UCSD-AML1 (cell line): ENCODE results near the gene CNTNAP5.

Experiments
- DNase-seq: peaks from one replicate; lab custom pipeline; 2025; ENCODE audit not compliant: unreplicated experiment; lab: John Stamatoyannopoulos, UW

Gene CNTNAP5

DNA sequence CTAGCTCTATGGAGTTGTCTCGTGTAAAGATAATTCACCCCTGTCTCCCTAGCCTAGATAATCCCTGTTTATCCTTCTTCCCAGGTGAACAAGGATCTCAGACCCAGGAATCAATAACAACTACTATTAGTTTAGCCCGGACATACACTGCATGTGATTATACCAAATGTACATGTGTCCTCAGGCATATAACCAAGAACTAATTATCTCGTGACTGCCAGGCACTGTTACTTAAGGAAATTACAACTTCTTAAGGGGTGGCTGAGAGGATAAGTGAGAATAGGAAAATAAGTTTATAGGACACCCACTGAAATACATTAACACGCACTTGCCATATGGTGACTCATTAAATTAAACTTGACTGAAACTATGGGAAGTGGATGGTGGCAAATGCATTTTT, 126.6 kb downstream of the CNTNAP5 start:
- DNase-seq = no peak

DNA sequence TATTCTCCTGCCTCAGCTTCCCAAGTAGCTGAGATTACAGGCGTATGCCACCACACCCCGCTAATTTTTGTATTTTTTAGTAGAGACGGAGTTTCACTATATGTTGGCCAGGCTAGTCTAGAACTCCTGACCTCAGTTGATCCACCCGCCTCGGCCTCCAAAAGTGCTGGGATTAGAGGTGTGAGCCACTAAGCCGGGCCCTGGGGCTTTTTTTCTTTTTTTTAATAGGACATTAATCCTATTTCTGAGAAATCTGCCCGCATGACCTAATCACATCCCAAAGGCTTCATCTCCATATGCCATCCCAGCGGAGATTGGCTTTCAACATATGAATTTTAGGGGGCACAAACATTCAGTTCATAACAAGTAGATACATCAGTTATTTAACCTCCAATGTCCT, 128.6 kb downstream of the CNTNAP5 start:
- no peak for DNase-seq

DNA sequence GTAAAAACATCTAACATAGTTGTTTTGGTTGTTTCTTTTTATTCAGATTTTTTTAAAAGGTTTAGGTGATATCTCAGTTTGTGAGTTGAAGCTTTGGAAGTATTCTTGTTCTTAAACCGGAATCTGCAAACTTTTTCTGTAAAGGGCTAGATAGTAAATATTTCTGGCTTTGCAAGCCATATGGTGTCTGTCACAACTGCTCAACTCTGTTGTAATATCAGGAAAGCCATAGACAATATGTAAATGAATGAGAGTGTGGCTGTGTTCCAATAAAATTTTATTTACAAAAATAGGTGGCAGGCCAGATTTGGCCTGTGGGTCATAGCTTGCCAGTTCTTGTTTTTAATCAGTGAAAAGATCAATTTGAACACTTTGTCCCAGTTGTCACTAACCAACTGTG, 134.1 kb downstream of the CNTNAP5 start:
- no peak for DNase-seq

DNA sequence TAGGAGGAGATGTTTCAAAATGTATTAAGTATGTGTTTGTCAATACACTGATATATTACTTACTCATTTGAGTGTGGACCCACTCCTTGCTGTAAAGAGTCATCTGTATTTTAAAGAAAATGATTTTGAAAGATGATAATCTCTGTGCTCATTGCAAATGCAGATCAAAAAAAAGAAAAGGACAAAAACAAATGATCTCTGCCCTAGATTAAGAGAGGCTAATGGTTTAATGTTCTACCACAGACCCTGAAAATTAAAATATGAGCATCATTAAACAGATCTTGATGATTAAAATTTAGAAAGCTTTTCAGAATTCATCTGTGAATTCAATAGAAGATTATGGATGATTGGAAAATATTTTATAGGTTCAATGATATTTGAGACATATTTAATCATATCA, 136.5 kb downstream of the CNTNAP5 start:
- DNase-seq = no peak

DNA sequence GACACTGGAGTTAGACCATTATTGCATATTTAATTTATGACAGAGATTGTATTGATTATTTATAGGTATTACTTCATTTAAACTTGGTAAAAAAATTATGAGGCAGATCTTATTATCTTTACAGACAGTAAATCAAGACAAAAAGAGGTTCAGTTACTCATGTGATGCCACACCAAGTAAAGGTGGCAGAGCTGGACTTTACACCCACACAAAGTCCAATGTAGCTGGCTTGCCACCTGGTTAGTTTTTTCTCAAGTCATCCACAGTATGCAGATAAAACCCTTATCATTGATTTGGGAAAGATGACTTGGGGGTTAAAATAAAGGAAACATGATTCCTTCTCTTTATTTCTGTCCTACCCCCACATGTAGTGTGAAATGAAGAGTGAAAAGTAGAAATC, 137.2 kb downstream of the CNTNAP5 start:
- DNase-seq = no peak

DNA sequence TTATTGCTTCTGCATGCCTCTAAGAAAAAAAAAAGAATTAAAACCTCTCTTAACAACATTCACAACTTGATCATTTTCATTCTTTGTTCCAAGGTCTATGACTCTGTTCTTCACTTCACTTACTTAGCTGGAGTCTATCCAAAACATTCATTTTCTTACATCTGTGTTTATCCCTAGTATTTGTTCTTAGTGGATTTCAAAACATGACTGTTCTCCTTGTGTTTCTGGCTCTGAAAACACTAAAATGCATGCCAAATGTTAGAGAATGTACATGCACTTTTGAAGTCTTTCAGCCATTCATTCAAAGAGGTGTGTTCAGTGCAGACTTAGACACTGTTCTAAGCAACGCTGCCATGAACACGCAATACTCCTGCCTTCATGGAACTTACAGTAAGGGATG, 138.8 kb downstream of the CNTNAP5 start:
- DNase-seq = no peak

DNA sequence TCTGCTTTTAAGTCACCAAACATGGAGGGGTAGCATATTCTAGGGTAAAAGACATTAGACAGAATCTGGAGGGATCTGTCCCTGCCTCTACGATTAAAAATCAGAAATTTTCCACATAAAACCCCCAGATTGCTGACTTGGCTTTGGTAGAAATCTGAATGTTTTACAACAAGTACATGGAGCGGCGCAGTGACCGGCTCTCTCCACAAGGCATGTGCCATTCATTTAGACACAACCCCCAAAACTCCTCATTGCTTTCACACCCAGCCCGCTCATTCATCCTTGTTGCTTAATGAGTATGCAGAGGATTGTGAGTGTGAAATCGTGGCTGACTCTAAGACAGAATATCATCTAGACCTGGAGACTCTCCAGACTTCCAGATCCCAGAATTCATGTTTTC, 140.6 kb downstream of the CNTNAP5 start:
- no peak for DNase-seq

DNA sequence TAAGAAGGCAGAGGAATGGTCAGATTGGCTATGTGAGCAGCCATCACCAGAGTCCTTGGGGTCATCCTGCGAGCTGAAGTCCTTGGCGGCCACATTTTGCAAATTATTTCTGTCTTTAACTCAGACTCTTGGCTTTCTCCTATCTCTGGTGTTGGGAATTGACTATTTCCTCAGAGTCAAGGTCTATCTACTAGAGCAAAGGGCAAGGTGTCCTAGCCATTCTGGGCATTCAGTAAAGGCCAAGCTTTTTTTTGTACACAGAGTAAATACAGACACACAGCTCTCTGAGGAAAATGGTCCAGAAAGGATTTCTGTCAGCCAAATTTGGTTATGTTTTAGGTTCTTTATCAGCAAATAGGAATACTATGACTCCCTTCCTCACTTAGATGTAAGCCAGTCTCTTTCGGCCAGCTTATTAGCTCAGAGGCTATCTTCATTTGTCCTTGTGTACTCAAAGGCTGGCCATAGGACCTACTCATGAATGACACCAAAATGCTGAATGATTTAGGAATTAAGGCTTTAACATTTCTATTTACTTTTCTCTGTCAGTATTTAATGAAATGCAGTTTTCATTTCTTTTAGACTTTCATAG, 146.5 kb downstream of the CNTNAP5 start:
- no peak for DNase-seq

DNA sequence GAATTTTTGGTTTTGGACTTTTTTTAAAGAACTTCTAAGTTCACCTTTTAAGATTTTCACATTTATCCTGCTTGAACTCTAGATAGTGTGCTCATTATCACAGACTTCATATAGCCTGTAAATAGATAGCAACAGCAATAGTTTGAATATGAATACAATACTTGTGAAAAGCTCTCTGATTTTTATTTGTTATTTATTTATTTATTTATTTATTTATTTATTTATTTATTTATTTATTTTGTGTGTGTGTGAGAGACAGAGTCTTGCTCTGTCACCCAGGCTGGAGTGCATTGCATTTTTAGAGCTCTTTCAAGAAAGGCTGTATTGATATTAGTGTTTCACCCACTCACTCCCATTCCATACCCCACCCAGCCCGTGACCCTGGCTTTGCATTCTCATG, 153.6 kb downstream of the CNTNAP5 start:
- DNase-seq = no peak

DNA sequence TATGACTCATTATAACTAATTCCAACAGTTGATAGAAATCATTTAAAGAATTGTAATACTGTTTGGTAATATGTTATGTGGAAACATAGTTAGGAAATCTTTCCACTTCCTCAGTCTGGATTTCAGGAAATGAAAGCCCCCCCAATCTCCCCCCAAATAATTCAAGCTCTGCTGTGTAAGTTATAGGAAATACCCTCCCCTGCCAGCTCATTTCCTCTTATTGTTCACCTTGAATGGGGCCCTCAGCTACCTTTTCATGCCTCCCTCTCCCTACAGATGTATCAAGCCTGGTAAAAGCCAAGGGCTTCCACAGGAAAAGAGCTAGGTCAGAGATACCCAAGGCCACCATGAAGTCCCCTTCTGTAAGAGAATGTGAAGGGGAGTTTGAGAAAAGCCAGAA, 155.5 kb downstream of the CNTNAP5 start:
- DNase-seq = no peak

DNA sequence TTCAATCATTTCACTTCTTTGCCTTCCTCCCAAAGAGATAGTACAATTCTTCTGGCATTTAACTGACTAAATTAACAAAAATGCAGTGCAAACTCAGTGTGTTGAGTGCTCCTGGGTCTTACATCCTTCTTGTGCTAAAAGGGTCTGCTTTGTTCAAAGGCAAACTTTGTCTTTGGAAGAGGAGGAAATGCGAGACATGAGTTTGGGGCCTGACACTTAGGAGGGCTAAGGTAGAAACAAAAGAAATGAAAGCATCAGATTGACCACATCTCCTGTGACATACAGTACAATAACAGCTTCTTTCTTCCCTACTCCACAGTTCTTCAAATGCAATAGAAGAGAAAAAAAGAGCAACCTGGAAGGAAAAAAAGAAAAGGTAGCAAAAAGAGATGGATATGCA, 161.7 kb downstream of the CNTNAP5 start:
- DNase-seq = no peak

DNA sequence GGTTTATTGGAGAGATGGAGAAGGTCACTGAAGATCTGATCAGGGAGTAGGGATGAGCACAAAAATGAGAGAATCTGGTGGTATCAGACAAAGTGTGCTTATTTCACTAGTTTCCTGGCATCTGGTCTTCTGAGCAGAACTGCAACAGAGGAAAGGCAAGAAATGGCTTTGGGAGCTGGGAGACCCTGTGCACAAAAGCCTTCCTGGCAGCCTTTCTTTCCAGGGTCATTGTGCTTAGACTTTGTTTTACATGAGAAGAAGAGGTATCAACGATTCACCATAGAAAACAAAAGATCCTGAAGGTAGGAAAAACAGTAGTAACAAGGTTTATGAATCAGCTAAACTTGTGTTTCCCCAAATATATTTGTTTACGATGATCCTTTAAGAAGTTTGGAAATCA, 162.9 kb downstream of the CNTNAP5 start:
- DNase-seq = no peak

DNA sequence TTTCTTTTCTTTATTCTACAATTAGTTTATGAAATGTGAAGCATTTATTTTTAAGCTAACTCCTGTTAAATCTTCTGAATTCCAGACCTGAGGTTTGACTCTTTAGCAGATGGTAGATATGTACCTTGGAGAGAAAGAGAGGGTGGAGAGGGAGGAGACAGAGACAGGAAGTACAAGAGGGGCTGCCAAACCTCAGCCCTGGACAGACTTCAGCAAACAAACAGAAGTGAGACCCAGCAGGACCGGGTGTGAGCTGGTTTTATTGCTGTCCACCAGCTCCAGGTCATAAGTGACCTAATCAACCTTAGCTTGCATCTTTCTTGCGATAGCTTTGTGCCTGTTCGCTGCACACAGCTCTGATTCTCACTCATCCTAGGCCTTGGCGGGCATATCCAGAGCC, 168.6 kb downstream of the CNTNAP5 start:
- DNase-seq = no peak

DNA sequence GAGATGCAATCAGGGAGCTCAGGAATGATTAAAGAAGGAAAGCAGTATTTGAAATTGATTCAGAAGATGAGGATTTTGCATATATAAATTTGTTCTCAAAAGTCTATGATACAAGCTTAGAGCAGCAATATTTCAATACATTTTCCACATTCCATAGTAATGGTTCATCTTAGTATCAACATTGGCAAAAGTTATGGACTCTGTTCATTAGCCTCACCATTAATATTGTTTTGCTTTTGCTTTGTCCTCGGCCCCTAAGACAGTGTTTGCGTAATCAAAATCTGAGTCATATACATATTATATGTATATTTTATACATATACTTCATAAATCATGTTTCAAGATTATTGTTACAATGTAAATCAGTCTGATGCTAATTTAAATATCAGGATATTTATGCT, 176.6 kb downstream of the CNTNAP5 start:
- no peak for DNase-seq

DNA sequence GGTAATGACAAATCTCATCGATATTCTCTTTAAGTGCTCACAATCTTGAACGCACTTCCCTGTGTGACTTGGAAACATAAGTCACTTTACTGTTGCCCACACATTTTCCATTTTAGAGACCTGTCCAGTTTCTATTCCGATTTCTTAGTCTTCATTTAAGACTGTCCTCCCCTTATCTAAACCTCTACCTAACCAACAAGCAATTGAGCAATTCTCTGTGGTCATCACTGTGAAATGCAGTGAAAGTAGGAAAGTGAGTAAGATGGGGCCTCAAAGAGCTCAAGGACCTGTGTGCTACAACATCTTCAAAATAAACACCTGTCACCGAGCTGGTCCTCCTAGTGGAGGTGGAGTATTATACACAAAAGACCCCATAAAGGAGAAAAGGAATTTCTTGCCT, 184.4 kb downstream of the CNTNAP5 start:
- no peak for DNase-seq

DNA sequence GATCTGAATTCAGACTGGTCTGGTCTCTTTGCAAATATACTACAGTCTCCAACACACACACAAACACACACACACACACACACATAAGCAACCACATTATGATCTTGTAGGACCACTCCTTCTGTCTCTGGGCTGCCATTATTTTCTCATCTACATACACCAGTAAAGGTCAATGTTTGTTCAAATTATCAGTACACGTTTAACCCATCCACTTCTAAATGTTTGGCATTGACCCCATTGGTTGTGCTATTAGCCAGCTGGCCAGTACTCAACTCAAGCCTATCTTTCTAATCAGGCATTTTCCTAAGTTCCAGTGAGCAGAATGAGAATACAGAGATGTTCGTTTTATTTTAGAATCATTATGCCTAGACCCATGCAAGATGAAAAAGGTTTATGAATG, 186.4 kb downstream of the CNTNAP5 start:
- no peak for DNase-seq

DNA sequence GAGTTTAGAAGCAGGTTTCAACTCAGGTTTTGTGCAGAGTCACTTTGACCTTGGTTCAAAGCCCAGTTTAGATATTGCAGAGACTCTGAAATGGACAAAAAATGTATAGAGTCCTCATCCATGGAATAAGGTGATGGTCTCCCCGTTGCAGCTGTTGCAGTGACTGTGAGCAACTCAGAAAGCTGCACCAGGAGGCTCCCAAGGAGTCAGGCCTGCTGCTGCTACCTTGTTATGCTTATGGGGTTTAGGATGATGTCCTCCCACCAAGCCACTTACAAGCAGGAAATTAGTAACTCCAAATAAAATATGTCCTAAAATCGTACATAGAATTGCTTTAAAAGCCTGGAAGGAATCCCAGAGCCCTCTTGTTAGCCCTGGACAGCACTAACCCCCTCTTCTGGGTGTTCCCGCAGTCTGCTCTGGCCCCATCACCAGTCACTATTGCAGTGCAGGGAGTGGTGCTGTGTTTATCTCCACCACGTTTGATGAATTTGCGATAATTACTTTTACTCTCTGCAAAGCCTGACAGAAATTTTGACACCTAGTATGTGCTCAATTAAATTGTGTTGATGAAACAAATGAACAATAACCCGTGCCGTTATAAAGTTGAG, 189.0 kb downstream of the CNTNAP5 start:
- DNase-seq = no peak

DNA sequence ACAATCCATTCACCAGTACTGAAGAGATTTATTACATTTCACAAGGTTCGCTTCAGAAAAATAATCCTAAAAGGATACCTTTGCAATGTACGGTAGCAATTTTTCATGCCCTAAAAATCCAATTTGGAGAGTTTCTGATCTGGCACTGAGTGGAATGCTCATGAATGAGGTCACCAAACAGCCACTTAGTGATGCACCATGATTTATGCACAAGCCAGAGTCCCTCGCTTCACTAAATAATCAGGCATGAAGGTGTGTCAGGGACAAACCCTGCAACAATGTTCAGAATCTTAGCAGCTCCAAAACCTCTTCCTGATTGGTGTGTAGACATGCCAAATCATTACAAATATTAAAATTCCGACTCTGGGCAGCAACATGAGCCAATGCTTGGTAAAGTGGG, 221.1 kb downstream of the CNTNAP5 start:
- no peak for DNase-seq

DNA sequence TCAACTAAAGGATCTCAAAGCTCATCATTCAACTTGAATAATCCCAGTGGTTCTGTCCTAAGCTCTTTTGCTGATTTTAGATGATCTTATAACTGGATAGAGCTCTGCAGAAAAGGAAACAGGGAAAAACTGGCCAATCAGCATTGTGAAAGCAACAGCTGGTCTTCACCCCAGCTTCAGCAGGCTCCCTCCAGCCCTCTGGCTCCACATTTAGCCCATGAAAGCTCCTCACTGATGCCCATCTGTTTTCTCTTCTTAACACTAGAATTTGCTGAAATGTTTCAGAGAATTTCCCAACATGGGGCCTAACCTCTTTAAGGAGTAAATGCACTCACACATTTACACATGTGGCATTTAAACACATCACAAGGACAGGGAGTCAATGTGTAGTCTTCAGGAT, 223.3 kb downstream of the CNTNAP5 start:
- DNase-seq = no peak

DNA sequence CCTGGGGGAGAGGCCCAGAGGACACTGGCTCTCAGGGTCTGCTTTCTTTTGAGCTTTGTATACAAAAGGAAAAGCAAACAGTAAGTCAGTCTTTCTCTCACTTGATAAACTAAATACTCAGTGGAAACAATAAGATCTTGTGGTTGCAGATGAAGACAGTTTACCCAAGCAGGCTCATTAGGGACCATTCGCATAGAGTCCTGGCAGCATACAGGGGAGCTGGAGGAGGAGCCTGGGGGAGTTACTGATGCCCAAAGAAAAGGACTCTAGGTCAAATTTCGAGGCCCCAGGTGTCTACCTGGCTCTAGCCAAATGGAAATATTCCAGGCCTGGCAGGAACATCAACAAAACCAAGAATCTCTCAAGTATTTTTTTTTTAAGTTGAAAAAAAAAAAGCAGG, 225.3 kb downstream of the CNTNAP5 start:
- DNase-seq = no peak

DNA sequence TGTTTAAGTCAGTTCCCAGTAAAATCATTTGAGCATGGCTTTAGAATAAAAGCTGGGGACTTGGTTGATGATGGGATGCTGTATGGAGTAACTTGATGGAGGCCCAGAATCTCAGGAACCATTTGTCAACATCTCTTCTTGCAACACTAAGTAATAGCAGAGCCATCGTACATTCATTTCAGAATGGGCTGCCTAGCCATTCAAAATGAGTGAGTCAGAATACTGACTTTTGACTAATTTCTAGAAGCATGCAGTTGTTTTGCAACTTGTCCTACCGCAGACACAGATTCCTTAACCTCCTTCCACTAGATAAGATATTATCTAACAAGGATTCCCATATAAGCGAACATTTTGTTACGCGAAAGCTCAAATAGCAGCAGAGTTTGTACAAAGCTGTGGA, 229.5 kb downstream of the CNTNAP5 start:
- DNase-seq = no peak

DNA sequence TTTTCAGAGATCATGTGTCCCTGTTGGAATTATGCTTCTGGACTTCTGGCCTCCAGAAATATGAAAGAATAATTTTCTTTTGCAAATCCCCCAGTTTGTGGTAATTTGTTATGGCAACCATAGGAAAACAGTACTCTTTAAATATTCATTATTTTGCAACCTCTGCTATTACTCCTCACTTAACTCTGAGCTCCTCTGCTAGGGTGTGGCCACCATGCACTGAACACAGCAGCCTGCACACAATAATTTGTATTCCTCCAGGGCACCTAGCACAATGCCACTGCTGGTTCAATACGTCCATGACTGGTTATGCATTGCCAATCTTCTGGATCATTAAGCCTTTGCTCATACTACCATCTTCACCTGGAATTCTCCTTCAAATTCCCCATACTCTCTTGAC, 232.0 kb downstream of the CNTNAP5 start:
- no peak for DNase-seq

DNA sequence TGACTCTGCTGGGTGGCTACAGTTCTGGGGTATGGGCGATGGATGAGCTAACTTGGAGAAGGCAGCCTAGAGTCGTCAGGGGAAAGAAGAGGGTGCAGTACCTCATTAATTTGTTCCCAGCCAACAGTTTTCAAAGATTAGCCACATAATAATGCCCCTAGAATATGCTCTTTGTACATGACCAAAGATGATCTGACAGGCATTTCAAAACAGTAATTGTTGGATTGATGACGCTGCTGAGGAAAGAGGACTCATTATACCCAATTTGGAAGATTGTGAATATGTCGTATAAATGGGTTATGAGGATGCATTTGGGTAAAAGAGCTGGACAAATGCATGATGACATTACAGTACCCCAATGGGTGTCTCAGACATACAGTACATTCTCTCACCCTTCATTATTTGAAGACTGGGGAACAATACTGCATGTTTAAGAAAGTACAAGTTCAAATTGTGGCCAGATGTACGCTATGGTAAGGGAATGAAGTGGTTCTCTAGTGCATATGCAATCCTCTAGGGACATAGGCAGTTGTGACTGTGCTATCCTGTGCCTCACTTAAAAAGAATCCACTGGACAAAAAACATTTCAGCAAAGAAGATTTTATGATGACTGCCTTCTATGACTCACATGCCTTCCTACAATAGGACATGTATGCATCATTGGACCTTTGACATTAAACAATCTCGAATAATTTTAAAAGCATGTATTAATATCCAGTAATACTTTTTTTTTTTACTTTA, 233.2 kb downstream of the CNTNAP5 start:
- DNase-seq = no peak
